GM10266 (cell line): ENCODE measurements around the gene GFOD1.

ENCODE experiments used
- DNase-seq: peaks from one replicate; pipeline ENCODE4 v3.0.0; 2012; ENCODE audit errors: extremely low spot score
- TF ChIP-seq, protein P1 (sequence below): IDR thresholded peaks from 2 replicates; pipeline ENCODE4 v1.5.1; 2012; ENCODE audit warnings: mild to moderate bottlenecking, low read depth; ENCODE audit not compliant: control insufficient read depth, insufficient read depth; ENCODE audit errors: missing control alignments

The GFOD1 gene

DNA sequence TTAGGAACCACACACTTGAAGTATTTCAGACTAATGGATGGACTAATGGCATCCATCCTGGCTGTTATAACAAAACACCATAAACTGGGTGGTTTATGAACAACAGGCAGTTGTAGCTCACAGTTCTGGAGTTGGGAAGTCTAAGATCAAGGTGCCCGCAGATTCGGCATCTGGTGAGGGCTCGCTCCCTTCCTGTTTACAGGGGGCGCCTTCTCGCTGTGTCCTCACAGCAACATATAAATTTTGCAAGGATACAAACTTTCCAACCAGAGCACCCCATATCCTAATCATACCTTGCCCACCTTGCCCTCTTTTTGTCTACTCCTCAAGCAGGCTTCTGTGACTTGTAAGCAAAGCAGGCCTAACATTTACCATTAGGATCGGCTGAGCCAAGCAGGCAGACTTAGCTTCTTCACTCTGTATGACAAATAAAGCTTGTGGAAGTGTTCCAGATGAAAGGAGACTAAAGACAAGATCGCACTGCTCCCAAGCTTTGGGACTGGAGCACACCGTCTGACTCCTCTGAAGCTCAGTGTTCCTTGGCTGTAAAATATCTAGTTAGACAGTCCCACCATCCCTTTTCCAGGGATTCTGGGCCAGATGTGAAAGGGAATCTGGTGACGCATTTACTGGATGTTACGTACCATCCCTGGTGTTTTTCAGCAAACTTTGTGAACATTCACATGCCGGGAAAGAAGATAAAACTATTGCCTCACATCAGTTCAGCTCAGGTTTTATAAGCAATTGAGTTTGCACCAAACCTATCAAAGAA is 34.9 kb downstream of the GFOD1 start:
- TF ChIP-seq, protein P1, sequence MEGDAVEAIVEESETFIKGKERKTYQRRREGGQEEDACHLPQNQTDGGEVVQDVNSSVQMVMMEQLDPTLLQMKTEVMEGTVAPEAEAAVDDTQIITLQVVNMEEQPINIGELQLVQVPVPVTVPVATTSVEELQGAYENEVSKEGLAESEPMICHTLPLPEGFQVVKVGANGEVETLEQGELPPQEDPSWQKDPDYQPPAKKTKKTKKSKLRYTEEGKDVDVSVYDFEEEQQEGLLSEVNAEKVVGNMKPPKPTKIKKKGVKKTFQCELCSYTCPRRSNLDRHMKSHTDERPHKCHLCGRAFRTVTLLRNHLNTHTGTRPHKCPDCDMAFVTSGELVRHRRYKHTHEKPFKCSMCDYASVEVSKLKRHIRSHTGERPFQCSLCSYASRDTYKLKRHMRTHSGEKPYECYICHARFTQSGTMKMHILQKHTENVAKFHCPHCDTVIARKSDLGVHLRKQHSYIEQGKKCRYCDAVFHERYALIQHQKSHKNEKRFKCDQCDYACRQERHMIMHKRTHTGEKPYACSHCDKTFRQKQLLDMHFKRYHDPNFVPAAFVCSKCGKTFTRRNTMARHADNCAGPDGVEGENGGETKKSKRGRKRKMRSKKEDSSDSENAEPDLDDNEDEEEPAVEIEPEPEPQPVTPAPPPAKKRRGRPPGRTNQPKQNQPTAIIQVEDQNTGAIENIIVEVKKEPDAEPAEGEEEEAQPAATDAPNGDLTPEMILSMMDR: no peak
- DNase-seq: no peak

DNA sequence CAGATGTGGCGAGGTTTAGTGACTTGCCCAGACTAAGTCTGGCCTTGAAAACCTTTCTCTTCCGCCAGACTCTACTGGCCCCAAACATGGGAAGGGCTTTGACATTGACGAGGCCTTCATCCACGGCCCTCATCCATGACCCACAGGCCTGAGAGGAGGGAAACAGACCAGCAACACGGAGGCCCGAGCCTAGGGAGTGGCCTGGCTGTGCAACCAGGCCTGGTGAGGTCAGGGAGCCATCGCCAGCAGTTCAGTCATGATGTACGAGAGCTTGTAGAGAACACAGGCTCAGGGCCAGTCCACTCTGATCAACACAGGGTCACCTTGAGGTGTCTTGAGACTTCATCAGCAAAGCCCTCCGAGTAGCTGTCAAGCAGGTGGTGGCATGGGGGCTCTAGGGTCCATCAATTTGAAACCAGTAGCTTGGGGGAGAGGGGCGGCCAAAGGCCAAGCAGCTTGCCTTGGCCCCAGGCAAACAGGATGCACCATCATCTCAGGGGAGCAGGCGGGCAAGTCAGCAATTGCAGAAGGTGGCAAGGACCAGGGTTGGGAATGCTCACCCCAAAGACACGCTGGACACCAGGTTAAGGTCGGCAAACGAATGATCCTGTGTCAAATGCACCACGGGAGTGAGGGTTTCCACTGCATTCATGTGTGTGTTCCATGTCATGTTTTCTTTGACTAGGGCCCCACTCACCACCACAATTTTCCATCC is 36.1 kb downstream of the GFOD1 start:
- no peak for DNase-seq
- TF ChIP-seq, protein P1: no peak

DNA sequence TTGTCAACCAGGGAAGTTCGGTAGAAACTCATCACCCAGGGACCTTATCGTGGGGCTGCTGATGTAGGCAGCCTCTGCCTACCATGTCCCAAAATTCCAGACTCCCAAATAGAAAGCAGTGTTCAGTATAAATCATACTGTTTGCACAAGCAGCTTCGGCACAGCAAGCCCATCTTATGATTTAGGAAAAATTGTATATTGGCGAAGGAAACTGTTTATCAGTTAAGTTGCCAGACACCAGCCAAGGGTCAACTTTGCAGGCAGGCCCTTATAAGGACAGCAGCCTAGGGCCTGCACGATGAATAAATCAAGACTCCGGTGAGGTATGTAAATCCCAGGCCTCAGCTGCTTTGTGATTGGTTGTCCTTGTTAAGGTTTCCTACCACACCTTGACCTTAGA is 36.8 kb downstream of the GFOD1 start:
- DNase-seq: no peak
- TF ChIP-seq, protein P1: no peak

DNA sequence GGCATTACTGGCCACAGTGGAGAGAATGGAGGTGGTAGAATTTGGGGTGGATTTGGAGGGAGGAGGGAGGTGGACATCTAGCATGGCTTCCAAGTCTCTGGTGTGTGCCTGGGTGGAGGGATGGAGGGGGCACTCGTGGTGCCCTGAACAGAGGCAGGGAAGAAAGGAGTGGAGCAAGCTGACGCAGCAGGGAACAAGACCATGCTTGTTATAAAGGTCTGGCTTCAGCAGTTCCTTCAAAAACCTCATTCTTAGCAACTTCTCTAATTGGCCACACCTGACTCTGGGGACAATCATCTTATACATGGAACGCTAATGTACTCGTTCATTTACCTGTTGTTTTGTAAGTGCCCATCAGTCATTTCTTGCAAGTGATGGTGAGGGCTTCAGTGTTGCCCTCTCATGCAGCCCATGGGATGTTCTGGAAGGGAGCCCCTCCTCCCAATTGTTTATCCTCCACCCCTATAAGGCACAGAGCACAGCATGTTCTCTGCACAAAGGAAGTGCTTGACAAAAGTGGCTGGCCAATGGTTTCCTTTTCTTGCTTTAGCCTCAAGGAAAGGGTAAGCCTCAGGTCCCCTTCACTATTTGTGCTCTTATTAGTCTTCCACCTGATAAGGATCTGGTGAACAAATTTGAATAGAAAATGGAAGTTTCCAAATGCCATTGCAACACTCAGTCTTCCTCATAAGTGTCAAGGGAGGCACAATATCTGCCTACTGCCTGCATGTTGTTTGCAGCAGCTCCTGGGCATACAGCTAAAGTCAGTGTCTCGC is 39.3 kb downstream of the GFOD1 start:
- TF ChIP-seq, protein P1: no peak
- DNase-seq: no peak

DNA sequence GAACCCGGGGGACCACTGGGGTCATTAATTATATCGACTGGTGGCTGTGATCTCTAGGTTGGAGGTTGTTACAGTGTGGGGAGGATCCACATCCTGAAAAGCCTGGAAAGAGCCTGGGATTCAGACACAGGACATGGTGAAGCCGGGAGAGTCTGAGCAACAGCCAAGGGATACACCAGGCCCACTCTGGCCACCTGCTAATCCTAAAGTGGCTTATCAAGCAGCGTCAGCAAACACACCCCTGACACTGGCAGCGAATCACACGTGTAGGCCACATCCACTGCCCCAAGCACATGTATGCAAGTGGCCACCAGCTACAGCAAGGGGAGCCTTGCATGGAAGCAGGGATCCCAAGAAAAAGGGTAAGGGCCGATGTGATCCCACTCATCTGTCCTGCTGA is 41.0 kb downstream of the GFOD1 start:
- TF ChIP-seq, protein P1: no peak
- DNase-seq: no peak

DNA sequence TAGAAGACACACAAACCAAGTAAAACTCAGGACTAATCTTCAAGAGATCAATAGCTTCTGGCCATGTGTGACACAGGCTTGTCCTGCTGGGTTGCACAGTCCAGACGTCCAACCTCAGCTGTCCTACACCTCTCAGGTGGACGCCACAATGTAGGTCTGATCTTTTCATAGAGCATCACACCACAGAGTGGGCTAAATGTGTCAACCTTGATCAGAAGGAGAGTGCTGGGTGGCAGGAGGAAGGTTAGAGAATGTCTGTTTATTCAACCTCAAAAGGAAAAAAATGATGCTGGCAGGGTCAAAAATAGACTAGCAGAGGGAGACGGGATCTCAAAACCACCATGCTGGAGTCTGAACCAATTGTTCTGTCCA is 41.7 kb downstream of the GFOD1 start:
- TF ChIP-seq, protein P1: no peak
- no peak for DNase-seq
